ENCODE data around the gene LMF1. TPM values are rescaled to one million over a fixed set of nuclear protein-coding genes. Genes with fewer than 3 reads are reported as not detected.
"Not testable (repeated sequence)": the region's sequence is repeated elsewhere in the genome, so short reads cannot be mapped to it uniquely, and the experiment has no call there.

The LMF1 gene
- total RNA-seq, 1 donor: 35.8 TPM

DNA sequence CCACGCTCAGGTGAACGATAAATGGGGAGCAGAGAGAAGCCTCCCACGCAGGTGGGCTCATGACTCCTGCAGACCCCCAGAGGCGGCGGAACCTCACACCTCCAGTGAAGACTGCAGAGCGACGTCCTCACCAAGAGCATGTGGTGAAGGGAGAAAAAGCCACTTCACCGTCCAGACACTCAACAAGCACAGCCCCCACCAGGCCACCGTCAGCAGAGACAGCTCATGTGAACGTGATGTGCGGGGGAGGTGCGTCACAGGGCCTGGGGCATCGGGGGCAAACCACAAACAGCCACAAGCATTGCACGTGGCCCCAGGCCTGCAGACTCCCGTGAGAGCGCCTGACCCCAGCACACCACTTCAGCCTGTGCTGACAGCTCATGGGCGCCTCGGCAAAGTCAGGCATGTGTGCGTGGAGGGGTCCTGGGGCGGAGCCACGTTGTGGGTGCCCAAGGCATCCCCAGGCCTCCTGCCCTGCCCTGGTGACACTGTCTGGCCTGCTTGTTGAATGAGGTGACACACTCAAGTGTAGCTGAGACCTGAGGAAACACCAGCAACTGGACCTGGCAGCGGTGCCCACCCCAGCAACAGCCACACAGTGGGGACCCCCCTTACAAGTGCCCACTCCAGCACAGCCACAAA is 19.0 kb downstream of the LMF1 start:
- Histone ChIP-seq H4K20me1 (ENCODE audit: insufficient read depth, low read length) (peaks cover 17% of the 10 kb centered on the region), H3K4me3 (ENCODE audit: insufficient read depth, low read length) (no peak overlapping the region), H3K36me3 (ENCODE audit: insufficient read depth, low read length) (no peaks in the 10 kb centered on the region), H3K27ac (ENCODE audit: low read depth, low read length) (no peak overlapping the region), H3K9me3 (ENCODE audit: low read depth, low read length) (no peaks in the 10 kb centered on the region), H3K79me2 (ENCODE audit: insufficient read depth, low read length) (no peaks in the 10 kb centered on the region), H3K4me2 (ENCODE audit: insufficient read depth, low read length) (no peak overlapping the region), H3K4me1 (ENCODE audit: insufficient read depth, low read length) (no peaks in the 10 kb centered on the region), H3K27me3 (ENCODE audit: insufficient read depth, low read length) (no peaks in the 10 kb centered on the region), H2AFZ (ENCODE audit: low read length) (no peak overlapping the region)
- TF ChIP-seq, protein P1, sequence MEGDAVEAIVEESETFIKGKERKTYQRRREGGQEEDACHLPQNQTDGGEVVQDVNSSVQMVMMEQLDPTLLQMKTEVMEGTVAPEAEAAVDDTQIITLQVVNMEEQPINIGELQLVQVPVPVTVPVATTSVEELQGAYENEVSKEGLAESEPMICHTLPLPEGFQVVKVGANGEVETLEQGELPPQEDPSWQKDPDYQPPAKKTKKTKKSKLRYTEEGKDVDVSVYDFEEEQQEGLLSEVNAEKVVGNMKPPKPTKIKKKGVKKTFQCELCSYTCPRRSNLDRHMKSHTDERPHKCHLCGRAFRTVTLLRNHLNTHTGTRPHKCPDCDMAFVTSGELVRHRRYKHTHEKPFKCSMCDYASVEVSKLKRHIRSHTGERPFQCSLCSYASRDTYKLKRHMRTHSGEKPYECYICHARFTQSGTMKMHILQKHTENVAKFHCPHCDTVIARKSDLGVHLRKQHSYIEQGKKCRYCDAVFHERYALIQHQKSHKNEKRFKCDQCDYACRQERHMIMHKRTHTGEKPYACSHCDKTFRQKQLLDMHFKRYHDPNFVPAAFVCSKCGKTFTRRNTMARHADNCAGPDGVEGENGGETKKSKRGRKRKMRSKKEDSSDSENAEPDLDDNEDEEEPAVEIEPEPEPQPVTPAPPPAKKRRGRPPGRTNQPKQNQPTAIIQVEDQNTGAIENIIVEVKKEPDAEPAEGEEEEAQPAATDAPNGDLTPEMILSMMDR (IDR thresholded peaks at IDR 0.05; ENCODE audit: extremely low read depth, low read depth, low read length): no peak
- peak; percentile 72 for DNase-seq (ENCODE audit: insufficient read length, low spot score, missing footprints)

DNA sequence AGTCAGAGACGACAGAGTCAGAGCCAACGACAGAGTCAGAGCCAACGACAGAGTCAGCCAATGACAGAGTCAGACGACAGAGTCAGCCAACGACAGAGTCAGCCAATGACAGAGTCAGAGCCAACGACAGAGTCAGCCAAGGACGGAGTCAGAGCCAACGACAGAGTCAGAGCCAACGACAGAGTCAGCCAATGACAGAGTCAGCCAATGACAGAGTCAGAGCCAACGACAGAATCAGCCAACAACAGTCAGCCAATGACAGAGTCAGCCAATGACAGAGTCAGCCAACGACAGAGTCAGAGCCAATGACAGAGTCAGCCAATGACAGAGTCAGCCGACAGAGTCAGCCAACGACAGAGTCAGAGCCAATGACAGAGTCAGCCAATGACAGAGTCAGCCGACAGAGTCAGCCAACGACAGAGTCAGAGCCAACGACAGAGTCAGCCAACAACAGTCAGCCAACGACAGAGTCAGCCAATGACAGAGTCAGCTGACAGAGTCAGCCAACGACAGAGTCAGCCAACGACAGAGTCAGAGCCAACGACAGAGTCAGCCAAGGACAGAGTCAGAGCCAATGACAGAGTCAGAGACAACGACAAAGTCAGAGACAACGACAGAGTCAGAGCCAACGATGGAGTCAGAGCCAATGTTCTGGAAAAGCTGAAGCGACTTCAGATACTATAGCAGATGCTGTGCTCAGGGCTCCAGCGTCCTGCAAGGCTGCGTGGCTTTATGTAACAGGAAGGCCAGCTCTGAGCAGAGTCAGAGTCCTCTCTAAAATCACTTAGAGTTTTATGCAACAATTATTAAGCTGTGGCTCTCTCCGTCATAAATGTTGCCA is 19.8 kb downstream of the LMF1 start:
- not testable (repeated sequence) for H3K4me1 ChIP-seq (ENCODE audit: insufficient read depth, low read length); H3K9me3 ChIP-seq (ENCODE audit: low read depth, low read length); H3K4me2 ChIP-seq (ENCODE audit: insufficient read depth, low read length); H2AFZ ChIP-seq (ENCODE audit: low read length); H3K27ac ChIP-seq (ENCODE audit: low read depth, low read length); H3K4me3 ChIP-seq (ENCODE audit: insufficient read depth, low read length); H3K79me2 ChIP-seq (ENCODE audit: insufficient read depth, low read length); H3K27me3 ChIP-seq (ENCODE audit: insufficient read depth, low read length); H3K36me3 ChIP-seq (ENCODE audit: insufficient read depth, low read length)
- peaks cover 18% of the 10 kb centered on the region for H4K20me1 ChIP-seq (ENCODE audit: insufficient read depth, low read length)
- DNase-seq (ENCODE audit: insufficient read length, low spot score, missing footprints): peak; percentile 73

- not testable (repeated sequence) for H3K9me3 ChIP-seq (ENCODE audit: low read depth, low read length); H3K4me3 ChIP-seq (ENCODE audit: insufficient read depth, low read length); H3K4me1 ChIP-seq (ENCODE audit: insufficient read depth, low read length); H3K27ac ChIP-seq (ENCODE audit: low read depth, low read length); H2AFZ ChIP-seq (ENCODE audit: low read length); H3K4me2 ChIP-seq (ENCODE audit: insufficient read depth, low read length); DNase-seq (ENCODE audit: insufficient read length, low spot score, missing footprints); H3K36me3 ChIP-seq (ENCODE audit: insufficient read depth, low read length); H3K79me2 ChIP-seq (ENCODE audit: insufficient read depth, low read length); H3K27me3 ChIP-seq (ENCODE audit: insufficient read depth, low read length)
- H4K20me1 ChIP-seq (ENCODE audit: insufficient read depth, low read length): peaks cover 14% of the 10 kb centered on the region
Measured at GRCh38 chr16:948767-949166, 22.0 kb downstream of the LMF1 start.

DNA sequence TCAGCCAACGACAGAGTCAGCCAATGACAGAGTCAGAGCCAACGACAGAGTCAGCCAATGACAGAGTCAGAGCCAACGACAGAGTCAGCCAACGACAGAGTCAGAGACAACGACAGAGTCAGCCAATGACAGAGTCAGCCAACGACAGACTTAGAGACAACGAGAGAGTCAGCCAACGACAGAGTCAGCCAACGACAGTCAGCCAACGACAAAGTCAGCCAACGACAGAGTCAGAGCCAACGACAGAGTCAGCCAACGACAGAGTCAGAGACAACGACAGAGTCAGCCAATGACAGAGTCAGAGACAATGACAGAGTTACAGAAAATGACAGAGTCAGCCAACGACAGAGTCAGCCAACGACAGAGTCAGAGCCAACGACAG is 22.9 kb downstream of the LMF1 start:
- H4K20me1 ChIP-seq (ENCODE audit: insufficient read depth, low read length): peaks cover 14% of the 10 kb centered on the region
- H3K9me3 ChIP-seq (ENCODE audit: low read depth, low read length); H3K4me2 ChIP-seq (ENCODE audit: insufficient read depth, low read length); H3K79me2 ChIP-seq (ENCODE audit: insufficient read depth, low read length); H3K4me1 ChIP-seq (ENCODE audit: insufficient read depth, low read length); H3K36me3 ChIP-seq (ENCODE audit: insufficient read depth, low read length); H3K27ac ChIP-seq (ENCODE audit: low read depth, low read length); H2AFZ ChIP-seq (ENCODE audit: low read length); H3K4me3 ChIP-seq (ENCODE audit: insufficient read depth, low read length); H3K27me3 ChIP-seq (ENCODE audit: insufficient read depth, low read length); DNase-seq (ENCODE audit: insufficient read length, low spot score, missing footprints): not testable (repeated sequence)

DNA sequence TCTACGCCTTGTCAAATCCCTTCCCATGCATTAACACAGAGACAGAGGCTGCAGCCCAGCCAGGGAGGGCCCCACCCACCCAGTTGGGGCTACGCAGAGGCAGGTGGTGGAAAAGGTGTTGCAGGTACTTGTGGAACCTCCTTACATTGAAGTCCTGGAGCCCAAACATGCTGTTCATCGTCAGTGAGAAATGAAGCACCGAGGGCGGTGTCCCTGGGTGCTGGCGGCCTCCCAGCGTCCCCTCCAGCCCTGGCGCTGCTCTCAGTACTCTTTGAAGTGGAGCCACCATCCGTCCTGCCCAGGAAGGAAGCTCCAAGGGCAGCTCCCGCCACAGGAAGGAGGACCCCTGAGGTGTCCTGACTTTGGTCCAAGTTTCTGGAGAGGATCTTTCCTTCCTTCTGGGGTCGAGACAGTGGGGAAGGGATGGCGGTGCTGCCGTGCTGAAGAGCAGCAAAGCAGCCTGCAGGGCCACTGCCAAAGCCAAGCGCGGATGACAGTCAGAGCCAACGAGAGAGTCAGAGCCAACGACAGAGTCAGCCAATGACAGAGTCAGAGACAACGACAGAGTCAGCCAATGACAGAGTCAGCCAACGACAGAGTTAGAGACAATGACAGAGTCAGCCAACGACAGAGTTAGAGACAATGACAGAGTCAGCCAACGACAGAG is 23.4 kb downstream of the LMF1 start:
- peaks cover 2% of the 10 kb centered on the region for H3K4me1 ChIP-seq (ENCODE audit: insufficient read depth, low read length)
- H3K79me2 ChIP-seq (ENCODE audit: insufficient read depth, low read length): no peaks in the 10 kb centered on the region
- H3K27ac ChIP-seq (ENCODE audit: low read depth, low read length): no peak overlapping the region
- TF ChIP-seq, protein P1 (IDR thresholded peaks at IDR 0.05; ENCODE audit: extremely low read depth, low read depth, low read length): no peak
- no peak for DNase-seq (ENCODE audit: insufficient read length, low spot score, missing footprints)
- H3K9me3 ChIP-seq (ENCODE audit: low read depth, low read length): no peaks in the 10 kb centered on the region
- H2AFZ ChIP-seq (ENCODE audit: low read length): no peak overlapping the region
- H3K4me3 ChIP-seq (ENCODE audit: insufficient read depth, low read length): no peak overlapping the region
- peaks cover 14% of the 10 kb centered on the region for H4K20me1 ChIP-seq (ENCODE audit: insufficient read depth, low read length)
- no peaks in the 10 kb centered on the region for H3K27me3 ChIP-seq (ENCODE audit: insufficient read depth, low read length)
- H3K36me3 ChIP-seq (ENCODE audit: insufficient read depth, low read length): no peaks in the 10 kb centered on the region
- no peak overlapping the region for H3K4me2 ChIP-seq (ENCODE audit: insufficient read depth, low read length)

Data from osteoblast (primary cell).